Natural killer cell (primary cell): ENCODE data around the gene EVL. TPM values are rescaled to one million over a fixed set of nuclear protein-coding genes. Genes with fewer than 3 reads are reported as not detected.
A peak's percentile ranks its signal among the peaks of the same experiment; 100 is the strongest.

Experiments used
- ATAC-seq, 3 donors: fragments of 150-1000 bp in 2 of 3; fragments of 200-7000 bp in 1 of 3; cut with Tn5 transposase; 1 replicate in 1 of 3; 2 replicates in 2 of 3; pipeline ENCODE4 v1.10.0; 2021; ENCODE audit warnings: mild to moderate bottlenecking in 2 of 3, moderate library complexity in 2 of 3
- DNase-seq, 2 donors: peaks; one replicate each; pipeline versions ENCODE4 v3.0.0 to v3.0.0-alpha.2; 2013 to 2021; ENCODE audit warnings: mixed read lengths in 1 of 2
- H3K27ac ChIP-seq: one replicate; pipeline ENCODE4 v1.5.1; 2013; ENCODE audit warnings: mild to moderate bottlenecking, low read length
- H3K27me3 ChIP-seq: one replicate; pipeline ENCODE4 v1.6.1; 2013; ENCODE audit warnings: low read length; ENCODE audit not compliant: control insufficient read depth, insufficient read depth
- H3K36me3 ChIP-seq: one replicate; pipeline ENCODE4 v1.6.1; 2013; ENCODE audit warnings: low read length; ENCODE audit not compliant: control insufficient read depth, insufficient read depth
- H3K4me1 ChIP-seq: one replicate; pipeline ENCODE4 v1.6.1; 2013; ENCODE audit warnings: low read length; ENCODE audit not compliant: control insufficient read depth, insufficient read depth
- H3K4me3 ChIP-seq: one replicate; pipeline ENCODE4 v1.5.1; 2013; ENCODE audit warnings: low read length
- H3K9me3 ChIP-seq: one replicate; pipeline ENCODE4 v1.6.1; 2013; ENCODE audit warnings: low read length; ENCODE audit not compliant: control insufficient read depth, insufficient read depth
- H3K27ac Mint-ChIP-seq, 2 donors: one replicate each; pipeline ENCODE4 v1.8.0; 2022; ENCODE audit warnings: mild to moderate bottlenecking in 2 of 2, mixed read lengths in 2 of 2, moderate library complexity in 1 of 2
- H3K27me3 Mint-ChIP-seq, 2 donors: one replicate each; pipeline ENCODE4 v1.8.0; 2022; ENCODE audit warnings: low read depth in 2 of 2, mixed read lengths in 2 of 2
- H3K36me3 Mint-ChIP-seq: one replicate; pipeline ENCODE4 v1.8.0; 2022; ENCODE audit warnings: mixed read lengths
- H3K4me1 Mint-ChIP-seq, 2 donors: one replicate each; pipeline ENCODE4 v1.8.0; 2022; ENCODE audit warnings: mixed read lengths in 2 of 2
- H3K4me3 Mint-ChIP-seq: one replicate; pipeline ENCODE4 v1.8.0; 2022; ENCODE audit warnings: mild to moderate bottlenecking, moderate library complexity, mixed read lengths
- H3K9me3 Mint-ChIP-seq, 2 donors: one replicate each; pipeline ENCODE4 v1.8.0; 2022; ENCODE audit warnings: mixed read lengths in 2 of 2
- CTCF ChIP-seq: fragments of 200-600 bp; IDR thresholded peaks from one replicate; pipeline ENCODE4 v1.8.0; 2022; ENCODE audit warnings: antibody characterized with exemption
- WGBS: methylation state at CpG from one replicate; pipeline ENCODE4 v1.1.7; 2013; ENCODE audit warnings: missing lambda C conversion rate; ENCODE audit not compliant: insufficient coverage; 5-methylcytosine and 5-hydroxymethylcytosine counted together
- intact Hi-C: fragments of 100-400 bp; cut with micrococcal nuclease; formaldehyde crosslinking; loops from one replicate; pipeline ENCODE4 v1.14.2; 2022
- total RNA-seq, 4 donors: library from RNA; stranded (reverse); fragments of 120-200 nt in 1 of 4; gene quantifications; one replicate each; pipeline versions ENCODE4 v1.2.3 to v1.2.4, GENCODE V29; 2013 to 2022

The EVL gene
- total RNA-seq, 3 donors from 2014 or later (not counting 1 experiment from before 2014, with no cell fraction given), result 882 to 1,108 (median 986) TPM

DNA sequence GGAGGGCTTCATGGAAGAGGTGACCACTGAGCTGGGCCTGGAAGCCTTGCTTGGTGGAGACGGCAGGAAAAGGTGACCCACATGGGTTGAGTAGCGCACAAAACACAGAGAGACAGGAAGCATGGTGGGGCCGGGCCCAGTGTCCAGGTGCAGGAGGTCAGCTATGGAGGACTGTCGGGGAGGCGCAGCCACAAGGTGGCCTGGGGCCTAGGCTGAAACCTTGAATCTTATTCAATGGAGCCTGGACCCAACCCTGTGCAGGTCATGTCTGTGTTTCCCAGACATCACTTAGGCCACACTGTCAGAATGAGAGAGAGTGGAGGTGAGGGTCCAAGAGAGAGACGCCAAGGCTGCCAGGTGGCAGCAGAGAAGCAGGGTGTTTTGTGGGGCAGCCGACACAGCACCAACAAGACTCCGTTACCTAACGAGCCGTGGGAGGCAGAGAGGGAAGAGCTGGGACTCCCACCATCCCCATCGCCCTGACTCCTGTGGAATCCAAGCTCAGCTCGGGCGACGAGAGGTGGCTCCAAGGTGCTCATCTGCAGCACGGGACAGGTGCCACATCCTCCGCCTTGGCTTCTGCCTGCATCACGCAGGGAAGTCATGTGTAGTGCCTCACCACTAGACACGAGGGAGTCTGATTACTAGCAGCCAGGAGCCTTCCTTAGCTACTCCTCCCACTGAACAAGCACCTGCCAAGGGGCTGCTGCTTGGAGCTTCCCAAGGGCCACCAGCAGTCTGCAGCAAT, 55.5 kb downstream of the EVL start:
- H3K9me3 Mint-ChIP-seq, result no peaks in the 10 kb centered on the region
- H3K4me1 Mint-ChIP-seq, result peaks cover 40% of the 10 kb centered on the region in 2 donors
- H3K27ac Mint-ChIP-seq, result peak overlapping the region; percentile 71 to 82
- H3K4me3 Mint-ChIP-seq, result no peak overlapping the region
- DNase-seq, result no peak
- H3K27me3 Mint-ChIP-seq, result no peaks in the 10 kb centered on the region
- Histone ChIP-seq H3K4me1 (peaks cover 14% of the 10 kb centered on the region), H3K27me3 (no peaks in the 10 kb centered on the region), H3K36me3 (peaks cover 87% of the 10 kb centered on the region), H3K9me3 (no peaks in the 10 kb centered on the region), H3K4me3 (no peak overlapping the region), H3K27ac (no peak overlapping the region)
- ATAC-seq, result no peak
- peaks cover 6% of the 10 kb centered on the region for H3K36me3 Mint-ChIP-seq
- WGBS, result 94% methylated on average over 18 of the region's 18 CpGs
- no peak for TF ChIP-seq CTCF
- intact Hi-C loops, result no loop called here

GRCh38 chr14:100121643-100122480, 56.6 kb downstream of the EVL start:
- 94% methylated on average over 14 of the region's 14 CpGs for WGBS
- H3K9me3 ChIP-seq, result no peaks in the 10 kb centered on the region

DNA sequence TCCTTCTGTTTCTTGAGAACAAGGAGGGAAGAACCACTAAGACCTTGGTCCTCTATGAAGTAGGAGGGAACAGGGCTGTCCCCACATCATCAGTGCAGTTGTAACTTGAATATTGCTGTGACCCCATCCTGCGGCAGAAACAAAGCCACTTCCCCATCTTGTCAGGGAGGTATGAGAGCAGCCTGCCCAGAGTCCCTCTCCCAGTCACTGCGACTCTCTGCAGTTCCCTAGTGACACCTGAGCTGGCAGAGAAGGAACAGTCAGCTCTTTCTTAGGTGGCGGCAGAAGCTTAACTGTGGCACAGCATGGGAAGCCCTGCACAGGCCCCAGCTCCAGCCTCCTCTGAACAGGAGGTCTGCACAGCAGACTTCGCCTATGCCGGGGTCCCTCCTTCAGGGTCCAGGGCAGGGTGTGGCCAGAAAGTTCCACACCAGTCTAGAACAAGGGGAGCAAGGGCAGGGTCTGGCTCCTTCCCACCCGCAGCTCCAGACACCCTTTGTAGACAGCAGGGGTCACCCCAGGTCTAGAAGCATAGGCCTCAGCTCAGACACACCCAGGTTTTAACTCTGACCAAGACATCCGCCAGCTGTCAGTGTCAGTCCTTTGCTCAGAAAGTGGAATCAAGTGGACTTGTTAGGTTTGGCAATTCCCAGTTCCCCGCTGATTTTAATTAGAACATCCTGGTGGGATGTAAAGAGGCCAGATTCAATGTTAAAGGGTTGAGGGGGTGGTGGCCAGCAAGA, 57.4 kb downstream of the EVL start:
- H3K4me1 Mint-ChIP-seq, result peaks cover 28 to 30% of the 10 kb centered on the region in 2 donors
- DNase-seq, result no peak
- H3K4me3 Mint-ChIP-seq, result no peak overlapping the region
- no peak for ATAC-seq
- Histone ChIP-seq H3K4me3 (no peak overlapping the region), H3K27ac (no peak overlapping the region), H3K27me3 (no peaks in the 10 kb centered on the region), H3K4me1 (peaks cover 14% of the 10 kb centered on the region), H3K9me3 (no peaks in the 10 kb centered on the region), H3K36me3 (peaks cover 89% of the 10 kb centered on the region)
- no peaks in the 10 kb centered on the region for H3K27me3 Mint-ChIP-seq
- no peaks in the 10 kb centered on the region for H3K36me3 Mint-ChIP-seq
- no peak for TF ChIP-seq CTCF
- H3K9me3 Mint-ChIP-seq, result no peaks in the 10 kb centered on the region
- H3K27ac Mint-ChIP-seq, result peak overlapping the region in 1 of 2 donors; percentile 33
- 90% methylated on average over 8 of the region's 8 CpGs for WGBS
- intact Hi-C loops, result no loop called here

More at GRCh38 chr14:100121643-100122480, 56.6 kb downstream of the EVL start:
- no peak overlapping the region for H3K4me3 Mint-ChIP-seq
- H3K9me3 Mint-ChIP-seq, result no peaks in the 10 kb centered on the region
- intact Hi-C loops, result no loop called here
- H3K4me1 Mint-ChIP-seq, result peaks cover 33% of the 10 kb centered on the region in 2 donors
- Histone ChIP-seq H3K27ac (no peak overlapping the region), H3K36me3 (peaks cover 89% of the 10 kb centered on the region), H3K27me3 (no peaks in the 10 kb centered on the region), H3K4me3 (no peak overlapping the region), H3K4me1 (peaks cover 14% of the 10 kb centered on the region)
- DNase-seq (no peak), ATAC-seq (no peak)
- peaks cover under 1% of the 10 kb centered on the region for H3K36me3 Mint-ChIP-seq
- H3K27me3 Mint-ChIP-seq, result no peaks in the 10 kb centered on the region
- TF ChIP-seq CTCF, result no peak
- H3K27ac Mint-ChIP-seq, result peak overlapping the region; percentile 38 to 71
